Small intestine (tissue), 7 donors: ENCODE results near the gene THOC6. TPM values are rescaled to one million over a fixed set of nuclear protein-coding genes. Genes with fewer than 3 reads are reported as not detected.
A peak's percentile ranks its signal among the peaks of the same experiment; 100 is the strongest.
"Not testable (repeated sequence)": the region's sequence is repeated elsewhere in the genome, so short reads cannot be mapped to it uniquely, and the experiment has no call there.

ENCODE experiments used
- DNase-seq, 2 donors: peaks; one replicate each; pipeline versions ENCODE4 v3.0.0 to v3.0.0-alpha.2; 2013
- FAIRE-seq: peaks from 2 replicates; lab custom pipeline; 2012; peaks lifted over from hg19 to GRCh38; lab: Jason Lieb, UNC
- H3K27ac ChIP-seq, 3 donors: one replicate each; pipeline ENCODE4 v1.5.1; 2013; ENCODE audit warnings: low read length in 2 of 3, mild to moderate bottlenecking in 2 of 3, control low read depth in 1 of 3, inconsistent platforms in 1 of 3, low read depth in 1 of 3, moderate library complexity in 1 of 3
- H3K27me3 ChIP-seq, 3 donors: one replicate each; pipeline ENCODE4 v1.6.1; 2013; ENCODE audit warnings: low read length in 3 of 3, inconsistent platforms in 1 of 3; ENCODE audit not compliant: control insufficient read depth in 3 of 3, insufficient read depth in 3 of 3
- H3K36me3 ChIP-seq, 3 donors: one replicate each; pipeline ENCODE4 v1.6.1; 2013; ENCODE audit warnings: low read length in 3 of 3, inconsistent platforms in 1 of 3, low read depth in 1 of 3, mild to moderate bottlenecking in 1 of 3, moderate library complexity in 1 of 3; ENCODE audit not compliant: control insufficient read depth in 3 of 3, insufficient read depth in 2 of 3
- H3K4me1 ChIP-seq, 3 donors: one replicate each; pipeline ENCODE4 v1.6.1; 2013; ENCODE audit warnings: low read length in 2 of 3, inconsistent platforms in 1 of 3, low read depth in 1 of 3, mild to moderate bottlenecking in 1 of 3, moderate library complexity in 1 of 3; ENCODE audit not compliant: control insufficient read depth in 3 of 3, insufficient read depth in 2 of 3
- H3K4me3 ChIP-seq, 3 donors: one replicate each; pipeline ENCODE4 v1.5.1; 2013; ENCODE audit warnings: low read length in 3 of 3, control low read depth in 1 of 3, inconsistent platforms in 1 of 3, low read depth in 1 of 3, mild to moderate bottlenecking in 1 of 3, moderate library complexity in 1 of 3
- H3K9me3 ChIP-seq, 2 donors: one replicate each; pipeline ENCODE4 v1.6.1; 2013; ENCODE audit warnings: low read depth in 1 of 2, low read length in 1 of 2; ENCODE audit not compliant: control insufficient read depth in 2 of 2, insufficient read depth in 1 of 2
- WGBS, 3 donors: extraction: QIAGEN DNeasy Blood & Tissue Kit; methylation state at CpG; one replicate each; pipeline ENCODE4 v1.1.7; 2013; 5-methylcytosine and 5-hydroxymethylcytosine counted together
- polyA plus RNA-seq, 4 donors: library from polyadenylated mRNA; stranded (reverse) in 3 of 4; unstranded in 1 of 4; fragments of 200-250 nt in 3 of 4; fragments of 120-200 nt in 1 of 4; gene quantifications; one replicate each; pipeline versions ENCODE4 v1.2.1 to v1.2.3, GENCODE V29; 2013
- donor health status: healthy with polysubstance abuse.
- donor health status: control.
- donor health status: control.
- donor health status: Bipolar disorder and iron deficiency.
- donor health status: healthy.

The THOC6 gene
- polyA plus RNA-seq, 4 donors, result 35.9 to 51.4 (median 45.0) TPM

DNA sequence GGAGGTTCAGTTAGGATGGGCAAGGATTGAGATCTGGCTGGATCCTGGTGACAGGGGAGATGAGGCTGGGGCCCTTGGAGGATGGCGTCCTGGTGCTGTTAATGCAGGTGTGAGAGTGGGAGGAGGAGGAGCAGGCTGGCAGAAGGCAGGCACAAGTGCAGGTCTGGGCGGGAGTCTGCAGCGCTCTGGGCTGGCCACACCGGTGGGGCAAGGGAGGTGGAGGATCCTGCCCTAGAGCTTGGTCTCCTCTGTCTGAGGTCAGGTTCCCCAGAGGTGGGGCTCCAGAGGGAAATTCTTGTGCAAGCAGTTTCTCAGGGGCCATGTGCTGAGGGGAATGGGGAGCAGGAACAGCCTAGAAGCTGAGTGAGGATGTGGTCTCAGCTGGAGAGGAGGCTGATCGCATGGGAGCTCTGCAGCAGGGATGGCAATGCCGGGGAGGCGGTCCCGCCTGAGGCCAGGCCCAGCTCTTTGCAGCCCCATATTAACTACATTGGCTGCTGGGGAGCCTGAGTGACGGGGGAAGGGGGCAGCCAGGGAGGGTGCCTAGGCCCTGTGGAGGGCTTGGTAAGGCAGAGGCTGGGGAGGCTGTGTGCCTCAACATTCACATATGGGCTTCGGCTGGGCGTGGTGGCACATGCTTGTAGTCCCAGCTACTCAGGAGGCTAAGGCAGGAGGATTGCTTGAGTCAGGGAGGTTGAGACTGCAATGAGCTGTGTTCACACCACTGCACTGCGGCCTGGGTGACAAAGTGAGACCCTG lies 28.9 kb downstream of the THOC6 start:
- not testable (repeated sequence) for DNase-seq, H3K27ac ChIP-seq, H3K4me3 ChIP-seq, H3K9me3 ChIP-seq, H3K4me1 ChIP-seq, FAIRE-seq
- WGBS, 3 donors, result 72 to 86% (median 82%) methylated on average over 9 to 11 of the region's 12 CpGs
- Histone ChIP-seq H3K27me3 (peaks cover 0 to 39% (median 0%) of the 10 kb centered on the region in 3 donors), H3K36me3 (peaks cover 0 to 14% (median 0%) of the 10 kb centered on the region in 3 donors)

DNA sequence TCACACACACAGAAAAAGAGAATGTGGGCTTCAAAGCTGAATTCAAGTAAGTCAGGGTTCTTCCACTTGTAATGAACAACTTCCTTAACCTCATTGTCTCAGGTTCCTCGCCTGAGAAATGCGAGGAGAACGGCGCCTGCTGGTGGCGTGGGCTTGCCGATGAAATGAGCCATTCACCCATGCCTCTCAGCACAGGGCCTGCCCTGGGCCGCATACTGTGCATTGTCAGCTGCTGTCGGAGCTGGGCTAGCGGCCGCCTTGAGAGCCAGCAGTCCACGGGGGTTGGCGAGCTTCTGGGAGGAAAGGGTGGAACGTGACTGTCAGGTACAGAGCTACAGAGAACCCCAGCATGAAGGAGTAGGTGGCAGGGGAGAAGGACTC lies 29.5 kb downstream of the THOC6 start:
- Histone ChIP-seq H3K36me3 (peaks cover 0 to 14% (median 0%) of the 10 kb centered on the region in 3 donors), H3K27me3 (peaks cover 0 to 33% (median 0%) of the 10 kb centered on the region in 3 donors)
- FAIRE-seq, H3K4me1 ChIP-seq, H3K4me3 ChIP-seq, H3K9me3 ChIP-seq, H3K27ac ChIP-seq, DNase-seq: not testable (repeated sequence)
- 83 to 87% (median 85%) methylated on average over 8 to 13 of the region's 13 CpGs for WGBS, 3 donors

DNA sequence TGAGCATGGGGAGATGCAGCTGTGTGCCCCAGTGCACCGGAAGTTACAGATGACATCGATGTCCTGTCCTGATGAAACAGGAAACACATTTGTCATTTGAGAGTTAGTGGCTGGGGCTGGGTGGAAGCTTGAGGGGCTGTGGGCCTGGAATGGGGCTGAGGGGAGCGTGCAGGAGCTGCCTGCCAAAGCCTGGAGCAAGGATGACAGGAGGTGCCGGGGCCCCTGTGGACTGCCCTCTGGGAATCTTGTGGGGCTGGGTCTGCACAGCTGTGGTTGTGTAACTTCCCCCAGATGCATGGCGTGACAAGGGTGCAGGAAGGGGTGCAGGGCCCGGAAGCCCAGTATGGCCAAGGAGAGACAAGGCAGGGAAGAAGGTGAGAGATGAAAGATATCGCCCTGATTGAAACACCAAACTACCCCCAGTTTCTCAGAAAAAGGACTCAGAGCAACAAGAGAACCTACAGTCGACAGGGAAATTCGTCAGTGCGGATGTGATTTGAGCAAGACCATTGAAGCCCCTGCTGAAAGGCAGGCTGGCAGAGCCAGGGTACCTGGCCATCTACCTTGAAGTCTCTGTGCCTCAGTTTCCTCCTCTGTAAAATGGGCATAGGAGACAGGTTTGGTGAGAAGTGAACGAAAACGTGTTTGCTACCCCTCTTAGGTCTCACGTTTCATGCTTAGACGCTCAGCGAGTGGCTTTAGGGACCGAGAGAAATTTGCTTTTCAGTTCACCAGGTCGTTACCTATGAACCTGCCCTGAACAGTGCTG lies 31.3 kb downstream of the THOC6 start:
- no peak for DNase-seq
- H3K4me1 ChIP-seq, result peaks cover 4 to 11% (median 4%) of the 10 kb centered on the region in 3 donors
- H3K36me3 ChIP-seq, result peaks cover 0 to 14% (median 0%) of the 10 kb centered on the region in 3 donors
- no peaks in the 10 kb centered on the region for H3K9me3 ChIP-seq
- no peak overlapping the region for H3K4me3 ChIP-seq
- WGBS, 3 donors, result 72 to 82% (median 76%) methylated on average over 17 of the region's 17 CpGs
- H3K27me3 ChIP-seq, result peaks cover 0 to 15% (median 0%) of the 10 kb centered on the region in 3 donors
- H3K27ac ChIP-seq, result peak overlapping the region in 1 of 3 donors; percentile 3
- FAIRE-seq, result no peak

DNA sequence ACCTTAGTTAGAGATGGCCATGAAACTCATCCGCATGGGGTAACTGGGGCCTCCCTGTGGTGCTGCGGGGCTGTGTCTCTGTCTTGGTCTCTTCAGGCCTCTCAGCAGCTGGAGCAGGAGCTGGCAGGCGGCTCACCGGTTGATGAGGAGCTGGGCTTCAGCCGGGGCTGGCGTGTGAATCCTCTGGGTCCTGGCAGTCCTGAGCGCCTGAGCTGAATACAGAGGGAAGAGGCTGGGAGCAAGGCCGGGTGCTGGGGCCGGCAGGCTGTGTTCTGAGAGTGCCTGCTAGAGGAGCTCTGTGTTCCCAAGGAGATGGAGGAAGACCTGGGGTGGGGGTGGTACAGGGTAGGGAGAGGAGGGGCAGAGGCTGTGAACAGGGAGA lies 31.9 kb downstream of the THOC6 start:
- 61 to 73% (median 73%) methylated on average over 9 of the region's 9 CpGs for WGBS, 3 donors
- not testable (repeated sequence) for H3K27me3 ChIP-seq, DNase-seq, H3K27ac ChIP-seq, H3K9me3 ChIP-seq, H3K4me3 ChIP-seq, FAIRE-seq
- Histone ChIP-seq H3K36me3 (peaks cover 0 to 14% (median 0%) of the 10 kb centered on the region in 3 donors), H3K4me1 (peaks cover 4 to 13% (median 4%) of the 10 kb centered on the region in 3 donors)

DNA sequence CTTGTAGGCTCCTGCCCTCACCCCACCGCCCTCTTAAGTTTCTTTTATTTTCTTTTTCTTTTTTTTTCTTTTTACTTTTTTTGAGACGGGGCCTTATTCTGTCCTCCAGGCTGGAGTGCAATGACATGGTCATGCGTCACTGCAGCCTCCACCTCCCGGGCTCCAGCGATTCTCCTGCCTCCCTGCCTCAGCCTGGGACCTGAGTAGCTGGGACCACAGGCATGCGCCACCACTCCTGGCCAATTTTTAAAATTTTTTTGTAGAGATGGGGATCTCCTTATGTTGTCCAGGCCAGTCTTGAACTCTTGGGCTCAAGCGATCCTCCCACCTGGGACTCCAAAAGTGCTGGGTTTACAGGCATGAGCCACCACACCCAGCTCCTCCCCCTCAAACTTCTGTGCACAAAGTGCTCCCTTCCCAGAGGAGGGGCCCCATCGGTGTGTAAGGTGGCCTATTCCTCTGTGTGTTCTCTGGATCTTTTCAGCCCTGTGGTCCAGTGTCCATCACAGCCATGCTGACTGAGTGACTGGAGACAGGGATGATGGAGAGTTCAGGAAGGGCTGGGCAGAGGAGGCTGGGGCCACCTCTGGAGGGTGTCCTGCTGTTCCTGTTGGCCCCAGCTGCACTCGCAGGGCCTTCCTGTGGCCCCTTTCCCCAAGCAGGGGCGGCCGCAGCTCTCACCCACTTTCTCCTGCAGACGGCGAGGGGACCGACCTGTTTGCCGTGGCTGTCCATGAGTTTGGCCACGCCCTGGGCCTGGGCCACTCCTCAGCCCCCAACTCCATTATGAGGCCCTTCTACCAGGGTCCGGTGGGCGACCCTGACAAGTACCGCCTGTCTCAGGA lies 32.7 kb downstream of the THOC6 start:
- Histone ChIP-seq H3K36me3 (peaks cover 0 to 14% (median 0%) of the 10 kb centered on the region in 3 donors), H3K27me3 (peaks cover 0 to under 1% (median 0%) of the 10 kb centered on the region in 3 donors), H3K4me3 (no peak overlapping the region), H3K27ac (no peak overlapping the region), H3K4me1 (peaks cover 4 to 13% (median 4%) of the 10 kb centered on the region in 3 donors), H3K9me3 (no peaks in the 10 kb centered on the region)
- FAIRE-seq (no peak), DNase-seq (no peak)
- WGBS, 3 donors, result 79 to 90% (median 89%) methylated on average over 17 to 19 of the region's 19 CpGs

DNA sequence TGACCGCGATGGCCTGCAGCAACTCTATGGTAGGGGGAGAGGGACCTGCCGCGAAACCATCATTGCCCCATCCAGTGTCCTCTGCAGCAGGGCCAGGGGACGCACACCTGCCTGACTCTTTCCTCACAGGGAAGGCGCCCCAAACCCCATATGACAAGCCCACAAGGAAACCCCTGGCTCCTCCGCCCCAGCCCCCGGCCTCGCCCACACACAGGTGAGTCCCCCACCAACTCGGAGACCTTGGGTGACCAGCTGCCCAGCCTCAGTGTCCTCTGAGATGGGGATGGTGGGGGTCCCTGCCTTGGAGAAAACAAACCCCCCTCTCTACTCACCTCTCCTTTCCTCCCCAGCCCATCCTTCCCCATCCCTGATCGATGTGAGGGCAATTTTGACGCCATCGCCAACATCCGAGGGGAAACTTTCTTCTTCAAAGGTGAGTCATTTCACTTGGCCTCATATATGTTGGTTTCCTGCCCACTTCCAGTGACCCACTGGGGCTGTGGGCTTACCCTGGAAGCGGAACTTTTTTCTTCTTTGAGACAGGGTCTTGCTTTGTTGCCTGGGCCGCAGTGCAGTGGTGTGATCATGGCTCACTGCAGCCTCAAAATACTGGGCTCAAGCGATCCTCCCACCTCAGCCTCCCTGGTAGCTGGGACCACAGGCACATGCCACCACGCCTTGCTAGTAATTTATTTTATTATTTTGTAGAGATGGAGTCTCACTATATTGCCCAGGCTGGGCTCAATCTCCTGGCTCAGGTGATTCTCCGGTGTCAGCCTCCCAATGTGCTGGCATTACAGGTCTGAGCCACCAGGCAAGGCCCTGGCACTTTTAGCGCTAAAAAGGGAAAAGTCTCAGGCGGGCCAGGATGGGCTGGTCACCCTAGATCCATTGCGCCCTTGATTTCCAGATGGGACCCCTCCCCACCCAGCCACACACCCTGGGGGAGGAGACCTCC lies 33.6 kb downstream of the THOC6 start:
- Histone ChIP-seq H3K27ac (no peak overlapping the region), H3K4me3 (peak overlapping the region in 2 of 3 donors; percentile 90 to 94), H3K9me3 (no peaks in the 10 kb centered on the region), H3K36me3 (peaks cover 0 to 14% (median 0%) of the 10 kb centered on the region in 3 donors), H3K27me3 (no peaks in the 10 kb centered on the region), H3K4me1 (peaks cover 4 to 13% (median 4%) of the 10 kb centered on the region in 3 donors)
- WGBS, 3 donors, result 83 to 88% (median 88%) methylated on average over 20 to 22 of the region's 22 CpGs
- FAIRE-seq (no peak), DNase-seq (no peak)
